ENCODE results near the gene MAP3K9. TPM values are rescaled to one million over a fixed set of nuclear protein-coding genes. Genes with fewer than 3 reads are reported as not detected.

Gene MAP3K9
- total RNA-seq, 2 donors from 2014 or later = 7.7 to 9.1 TPM

- H3K27ac Mint-ChIP-seq = no peak overlapping the region
- no peak for ATAC-seq
These were observed 23.4 kb upstream of the MAP3K9 start for GRCh38 chr14:70832561-70833305.

GRCh38 chr14:70830998-70831781 lies 21.9 kb upstream of the MAP3K9 start:
- H3K9me3 ChIP-seq (ENCODE audit: control insufficient read depth, low read length, poor library complexity, severe bottlenecking) = no peaks in the 10 kb centered on the region
- ATAC-seq = no peak
- no peak for DNase-seq
- Mint-ChIP-seq H3K27ac (peak overlapping the region; percentile 16), H3K4me3 (no peak overlapping the region), H3K27me3 (no peaks in the 10 kb centered on the region), H3K4me1 (peaks cover 3% of the 10 kb centered on the region), H3K36me3 (ENCODE audit: low read depth) (peaks cover 2% of the 10 kb centered on the region)

More at GRCh38 chr14:70832561-70833305, 23.4 kb upstream of the MAP3K9 start:
- Mint-ChIP-seq H3K4me1 (peaks cover 3% of the 10 kb centered on the region), H3K4me3 (no peak overlapping the region), H3K36me3 (ENCODE audit: low read depth) (peaks cover 4% of the 10 kb centered on the region), H3K27me3 (no peaks in the 10 kb centered on the region)
- DNase-seq = no peak
- H3K9me3 ChIP-seq (ENCODE audit: control insufficient read depth, low read length, poor library complexity, severe bottlenecking) = no peaks in the 10 kb centered on the region

GRCh38 chr14:70828188-70828587 lies 18.9 kb upstream of the MAP3K9 start:
- no peaks in the 10 kb centered on the region for H3K27me3 Mint-ChIP-seq
- no peaks in the 10 kb centered on the region for H3K9me3 ChIP-seq (ENCODE audit: control insufficient read depth, low read length, poor library complexity, severe bottlenecking)
- DNase-seq = no peak
- no peaks in the 10 kb centered on the region for H3K36me3 Mint-ChIP-seq (ENCODE audit: low read depth)
- H3K4me3 Mint-ChIP-seq = no peak overlapping the region
- ATAC-seq = no peak
- peaks cover 3% of the 10 kb centered on the region for H3K4me1 Mint-ChIP-seq
- H3K27ac Mint-ChIP-seq = no peak overlapping the region

- Mint-ChIP-seq H3K4me3 (no peak overlapping the region), H3K36me3 (ENCODE audit: low read depth) (peaks cover 3% of the 10 kb centered on the region), H3K4me1 (peaks cover 7% of the 10 kb centered on the region), H3K27me3 (no peaks in the 10 kb centered on the region), H3K27ac (no peak overlapping the region)
- H3K9me3 ChIP-seq (ENCODE audit: control insufficient read depth, low read length, poor library complexity, severe bottlenecking) = no peaks in the 10 kb centered on the region
- ATAC-seq = no peak
- DNase-seq = no peak
These were observed 18.4 kb upstream of the MAP3K9 start for GRCh38 chr14:70827752-70828151.

GRCh38 chr14:70827347-70827746 lies 18.0 kb upstream of the MAP3K9 start:
- Mint-ChIP-seq H3K27me3 (no peaks in the 10 kb centered on the region), H3K4me3 (no peak overlapping the region), H3K27ac (no peak overlapping the region), H3K36me3 (ENCODE audit: low read depth) (peaks cover 3% of the 10 kb centered on the region), H3K4me1 (peaks cover 8% of the 10 kb centered on the region)
- H3K9me3 ChIP-seq (ENCODE audit: control insufficient read depth, low read length, poor library complexity, severe bottlenecking) = no peaks in the 10 kb centered on the region
- DNase-seq (no peak), ATAC-seq (no peak)

- ATAC-seq = no peak
- H3K4me1 Mint-ChIP-seq = peaks cover 9% of the 10 kb centered on the region
- H3K27me3 Mint-ChIP-seq = peaks cover 7% of the 10 kb centered on the region
- H3K36me3 Mint-ChIP-seq (ENCODE audit: low read depth) = peaks cover 3% of the 10 kb centered on the region
- no peak for DNase-seq
- no peaks in the 10 kb centered on the region for H3K9me3 ChIP-seq (ENCODE audit: control insufficient read depth, low read length, poor library complexity, severe bottlenecking)
- H3K27ac Mint-ChIP-seq = peak overlapping the region; percentile 85
- H3K4me3 Mint-ChIP-seq = peak overlapping the region; percentile 94
These were observed 14.0 kb upstream of the MAP3K9 start for GRCh38 chr14:70823281-70823680.

- no peaks in the 10 kb centered on the region for H3K9me3 ChIP-seq (ENCODE audit: control insufficient read depth, low read length, poor library complexity, severe bottlenecking)
- Mint-ChIP-seq H3K4me1 (peaks cover 14% of the 10 kb centered on the region), H3K27ac (peak overlapping the region; percentile 85), H3K27me3 (peaks cover 7% of the 10 kb centered on the region), H3K4me3 (peak overlapping the region; percentile 94), H3K36me3 (ENCODE audit: low read depth) (peaks cover 3% of the 10 kb centered on the region)
- DNase-seq = no peak
- ATAC-seq = no peak
These were observed 13.3 kb upstream of the MAP3K9 start for GRCh38 chr14:70822530-70823185.

- H3K27ac Mint-ChIP-seq = peak overlapping the region; percentile 85
- H3K27me3 Mint-ChIP-seq = peaks cover 7% of the 10 kb centered on the region
- peak; percentile 33 to 52 (median 49) for DNase-seq
- no peaks in the 10 kb centered on the region for H3K9me3 ChIP-seq (ENCODE audit: control insufficient read depth, low read length, poor library complexity, severe bottlenecking)
- peak overlapping the region; percentile 94 for H3K4me3 Mint-ChIP-seq
- H3K4me1 Mint-ChIP-seq = peaks cover 14% of the 10 kb centered on the region
- peak; percentile 58 for ATAC-seq
- peaks cover 3% of the 10 kb centered on the region for H3K36me3 Mint-ChIP-seq (ENCODE audit: low read depth)
These were observed 12.5 kb upstream of the MAP3K9 start for GRCh38 chr14:70821584-70822529.

- no peaks in the 10 kb centered on the region for H3K36me3 Mint-ChIP-seq (ENCODE audit: low read depth)
- no peak for ATAC-seq
- peaks cover 7% of the 10 kb centered on the region for H3K27me3 Mint-ChIP-seq
- peaks cover 12% of the 10 kb centered on the region for H3K4me1 Mint-ChIP-seq
- no peak overlapping the region for H3K4me3 Mint-ChIP-seq
- no peak overlapping the region for H3K27ac Mint-ChIP-seq
- no peak for DNase-seq
- no peaks in the 10 kb centered on the region for H3K9me3 ChIP-seq (ENCODE audit: control insufficient read depth, low read length, poor library complexity, severe bottlenecking)
These were observed 7.2 kb upstream of the MAP3K9 start for GRCh38 chr14:70816525-70816924.

GRCh38 chr14:70814466-70814865 lies 5.2 kb upstream of the MAP3K9 start:
- ATAC-seq = no peak
- no peak for DNase-seq
- H3K9me3 ChIP-seq (ENCODE audit: control insufficient read depth, low read length, poor library complexity, severe bottlenecking) = no peaks in the 10 kb centered on the region
- Mint-ChIP-seq H3K27ac (no peak overlapping the region), H3K36me3 (ENCODE audit: low read depth) (no peaks in the 10 kb centered on the region), H3K4me3 (no peak overlapping the region), H3K27me3 (peaks cover 5% of the 10 kb centered on the region), H3K4me1 (peaks cover 17% of the 10 kb centered on the region)

GRCh38 chr14:70812124-70812818 lies 3.0 kb upstream of the MAP3K9 start:
- no peaks in the 10 kb centered on the region for H3K27me3 Mint-ChIP-seq
- ATAC-seq (no peak), DNase-seq (no peak)
- peaks cover 14% of the 10 kb centered on the region for H3K4me1 Mint-ChIP-seq
- H3K9me3 ChIP-seq (ENCODE audit: control insufficient read depth, low read length, poor library complexity, severe bottlenecking) = no peaks in the 10 kb centered on the region
- no peak overlapping the region for H3K27ac Mint-ChIP-seq
- H3K4me3 Mint-ChIP-seq = no peak overlapping the region
- no peaks in the 10 kb centered on the region for H3K36me3 Mint-ChIP-seq (ENCODE audit: low read depth)

GRCh38 chr14:70811578-70811977 lies 2.3 kb upstream of the MAP3K9 start:
- Mint-ChIP-seq H3K27ac (no peak overlapping the region), H3K27me3 (no peaks in the 10 kb centered on the region), H3K4me3 (no peak overlapping the region), H3K36me3 (ENCODE audit: low read depth) (no peaks in the 10 kb centered on the region), H3K4me1 (peaks cover 14% of the 10 kb centered on the region)
- no peaks in the 10 kb centered on the region for H3K9me3 ChIP-seq (ENCODE audit: control insufficient read depth, low read length, poor library complexity, severe bottlenecking)
- no peak for DNase-seq
- no peak for ATAC-seq

Data from T-helper 17 cell (primary cell).